ENCODE data around the gene NT5C2.

GRCh38 chr10:103053659-103054581 lies 139.2 kb downstream of the NT5C2 start:
- no peak for TF ChIP-seq POLR2A (IDR thresholded peaks at IDR 0.05; ENCODE audit: low read depth, low read length)
- no peak for TF ChIP-seq POLR2AphosphoS5 (IDR thresholded peaks at IDR 0.05; ENCODE audit: low read depth, low read length)
- TF ChIP-seq TAF1 (IDR thresholded peaks at IDR 0.05; ENCODE audit: low read depth, low read length), result no peak
